C4-2B (cell line): ENCODE measurements around the gene PREB.

ENCODE experiments used
- CTCF ChIP-seq: fragments of 450-650 bp; conservative IDR thresholded peaks from 2 replicates; pipeline ENCODE4 v1.5.1; 2017; ENCODE audit warnings: mild to moderate bottlenecking
- ZFX ChIP-seq: fragments of 450-650 bp; IDR thresholded peaks from 2 replicates; pipeline ENCODE4 v1.6.1; 2017

- TF ChIP-seq CTCF (no peak), ZFX (no peak)
Observed at GRCh38 chr2:27145682-27146081, 11.2 kb upstream of the PREB start.
